Fibroblast of lung (primary cell): ENCODE measurements around the gene ABLIM2. TPM values are rescaled to one million over a fixed set of nuclear protein-coding genes. Genes with fewer than 3 reads are reported as not detected.

ENCODE experiments used
- DNase-seq, 2 donors: peaks; one replicate each; pipeline versions ENCODE4 v3.0.0 to v3.0.0-alpha.2; 2010; ENCODE audit warnings: low read depth in 2 of 2
- H2AFZ ChIP-seq: 2 replicates; pipeline ENCODE4 v1.5.1; 2012; ENCODE audit warnings: low read length, control low read depth, inconsistent platforms
- H3K27ac ChIP-seq: 2 replicates; pipeline ENCODE4 v1.5.1; 2011; ENCODE audit warnings: low read length, control low read depth; ENCODE audit not compliant: insufficient read depth
- H3K27me3 ChIP-seq: 2 replicates; pipeline ENCODE4 v1.5.1; 2011; ENCODE audit warnings: mild to moderate bottlenecking, low read length; ENCODE audit not compliant: control insufficient read depth, insufficient read depth
- H3K36me3 ChIP-seq: 2 replicates; pipeline ENCODE4 v1.5.1; 2011; ENCODE audit warnings: low read length; ENCODE audit not compliant: control insufficient read depth, insufficient read depth
- H3K4me1 ChIP-seq: 2 replicates; pipeline ENCODE4 v1.5.1; 2011; ENCODE audit warnings: low read length; ENCODE audit not compliant: control insufficient read depth, insufficient read depth; ENCODE audit errors: extremely low read depth
- H3K4me2 ChIP-seq: 2 replicates; pipeline ENCODE4 v1.5.1; 2011; ENCODE audit warnings: low read length, control low read depth; ENCODE audit not compliant: insufficient read depth; ENCODE audit errors: extremely low read depth
- H3K4me3 ChIP-seq, 4 experiments: fragments of 200-600 bp in 1 of 4; sonication (generic) in 1 of 4; replicated peaks in 1 of 4; 2 replicates each; pipeline ENCODE4 v1.5.1; 2011 to 2016; ENCODE audit warnings: low read length in 4 of 4, low read depth in 3 of 4, mild to moderate bottlenecking in 3 of 4, control low read depth in 2 of 4, inconsistent platforms in 1 of 4, mixed read lengths in 1 of 4; ENCODE audit not compliant: insufficient read depth in 1 of 4; ENCODE audit errors: control extremely low read depth in 1 of 4
- H3K79me2 ChIP-seq: 2 replicates; pipeline ENCODE4 v1.5.1; 2012; ENCODE audit warnings: mild to moderate bottlenecking, low read length, inconsistent platforms; ENCODE audit not compliant: control insufficient read depth, insufficient read depth
- H3K9ac ChIP-seq: 2 replicates; pipeline ENCODE4 v1.5.1; 2011; ENCODE audit warnings: mild to moderate bottlenecking, low read length, control low read depth; ENCODE audit not compliant: insufficient read depth
- H3K9me3 ChIP-seq: 2 replicates; pipeline ENCODE4 v1.5.1; 2012; ENCODE audit warnings: low read depth, low read length; ENCODE audit not compliant: control insufficient read depth, insufficient read depth
- H4K20me1 ChIP-seq: 2 replicates; pipeline ENCODE4 v1.5.1; 2011; ENCODE audit warnings: low read length; ENCODE audit not compliant: control insufficient read depth, insufficient read depth; ENCODE audit errors: extremely low read depth
- CTCF ChIP-seq, 2 donors: IDR thresholded peaks in 1 of 2; conservative IDR thresholded peaks in 1 of 2; 1 replicate in 1 of 2; 2 replicates in 1 of 2; pipeline ENCODE4 v1.5.1; 2011 to 2012; ENCODE audit warnings: low read length in 2 of 2, control low read depth in 1 of 2, inconsistent platforms in 1 of 2, low read depth in 1 of 2, mild to moderate bottlenecking in 1 of 2
- EZH2 ChIP-seq: IDR thresholded peaks from 2 replicates; pipeline ENCODE4 v1.5.1; 2012; ENCODE audit warnings: low read length, control low read depth, mild to moderate bottlenecking; ENCODE audit errors: missing control alignments
- polyA plus RNA-seq, 2 donors: library from polyadenylated mRNA; depleted of rRNA in 1 of 2; stranded (reverse) in 1 of 2; unstranded in 1 of 2; fragments of >200 nt; gene quantifications; 2 replicates each; pipeline ENCODE4 v1.2.1, GENCODE V29; 2011 to 2012; ENCODE audit warnings: missing spikeins in 1 of 2
- total RNA-seq: library from RNA; depleted of rRNA; stranded (reverse); fragments of >200 nt; gene quantifications from 2 replicates; pipeline ENCODE4 v1.2.1, GENCODE V29; 2014

ABLIM2 gene
- total and polyA plus RNA-seq, 2 donors (not counting 1 experiment from before 2014, with no cell fraction given): 0.66 to 2.6 TPM

DNA sequence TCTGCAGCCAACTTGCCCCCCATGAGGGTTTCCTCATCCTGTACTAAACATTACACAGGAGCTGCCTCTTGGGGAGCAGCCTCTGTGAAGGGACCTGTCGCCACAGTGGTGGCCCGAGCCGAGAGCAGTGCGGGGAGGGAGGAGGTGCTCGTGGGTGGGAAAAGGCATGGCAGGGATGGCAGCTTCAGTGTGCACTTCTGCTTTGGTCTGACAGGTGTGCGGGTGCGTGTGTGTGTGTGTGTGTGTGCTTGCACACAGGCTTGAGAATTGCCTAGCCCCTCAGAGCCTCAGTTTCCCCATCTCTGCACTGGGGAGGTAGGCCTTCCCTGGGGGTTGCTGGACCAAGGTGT, 44.4 kb upstream of the ABLIM2 start:
- Histone ChIP-seq H3K79me2 (no peaks in the 10 kb centered on the region), H3K27ac (no peak overlapping the region), H3K36me3 (no peaks in the 10 kb centered on the region), H3K27me3 (no peaks in the 10 kb centered on the region), H3K4me3 (no peak overlapping the region), H2AFZ (no peak overlapping the region), H3K9ac (no peak overlapping the region), H4K20me1 (no peaks in the 10 kb centered on the region), H3K4me1 (peaks cover 23% of the 10 kb centered on the region), H3K9me3 (no peaks in the 10 kb centered on the region), H3K4me2 (no peak overlapping the region)
- TF ChIP-seq EZH2: no peak
- TF ChIP-seq CTCF (conservative IDR thresholded peaks at IDR 0.05 in 1 of 2, IDR thresholded peaks at IDR 0.05 in 1 of 2; ENCODE audit: low read depth in 1 of 2, low read length in 2 of 2): no peak
- no peak for DNase-seq

GRCh38 chr4:8202108-8203051, 43.8 kb upstream of the ABLIM2 start:
- Histone ChIP-seq H3K79me2 (no peaks in the 10 kb centered on the region), H3K27ac (no peak overlapping the region), H3K36me3 (no peaks in the 10 kb centered on the region), H3K9me3 (no peaks in the 10 kb centered on the region), H3K4me3 (no peak overlapping the region), H4K20me1 (no peaks in the 10 kb centered on the region), H3K9ac (no peak overlapping the region), H3K4me2 (no peak overlapping the region), H3K4me1 (peaks cover 23% of the 10 kb centered on the region), H2AFZ (no peak overlapping the region), H3K27me3 (no peaks in the 10 kb centered on the region)
- no peak for DNase-seq
- no peak for TF ChIP-seq EZH2

GRCh38 chr4:8201321-8201781, 42.7 kb upstream of the ABLIM2 start:
- H3K27me3 ChIP-seq: no peaks in the 10 kb centered on the region
- no peak overlapping the region for H2AFZ ChIP-seq
- H3K36me3 ChIP-seq: no peaks in the 10 kb centered on the region
- no peaks in the 10 kb centered on the region for H3K79me2 ChIP-seq
- no peak overlapping the region for H3K9ac ChIP-seq
- H3K4me3 ChIP-seq: no peak overlapping the region
- DNase-seq: no peak
- H3K27ac ChIP-seq: no peak overlapping the region
- H3K4me1 ChIP-seq: peaks cover 23% of the 10 kb centered on the region
- H3K9me3 ChIP-seq: no peaks in the 10 kb centered on the region
- no peak overlapping the region for H3K4me2 ChIP-seq
- H4K20me1 ChIP-seq: no peaks in the 10 kb centered on the region
- TF ChIP-seq EZH2: no peak
- no peak for TF ChIP-seq CTCF (conservative IDR thresholded peaks at IDR 0.05 in 1 of 2, IDR thresholded peaks at IDR 0.05 in 1 of 2; ENCODE audit: low read depth in 1 of 2, low read length in 2 of 2)
